GM12875 (cell line): Measurements from ENCODE around the gene PSMF1.

Experiments used
- H3K4me3 ChIP-seq: one replicate; pipeline ENCODE4 v1.5.1; 2011; ENCODE audit warnings: low read depth, low read length, control low read depth
- TF ChIP-seq, protein P1 (sequence below): IDR thresholded peaks from 2 replicates; pipeline ENCODE4 v1.5.1; 2011; ENCODE audit warnings: low read depth, mild to moderate bottlenecking, control low read depth, inconsistent platforms, low read length, moderate library complexity, borderline replicate concordance; ENCODE audit not compliant: insufficient read depth

Gene PSMF1

DNA sequence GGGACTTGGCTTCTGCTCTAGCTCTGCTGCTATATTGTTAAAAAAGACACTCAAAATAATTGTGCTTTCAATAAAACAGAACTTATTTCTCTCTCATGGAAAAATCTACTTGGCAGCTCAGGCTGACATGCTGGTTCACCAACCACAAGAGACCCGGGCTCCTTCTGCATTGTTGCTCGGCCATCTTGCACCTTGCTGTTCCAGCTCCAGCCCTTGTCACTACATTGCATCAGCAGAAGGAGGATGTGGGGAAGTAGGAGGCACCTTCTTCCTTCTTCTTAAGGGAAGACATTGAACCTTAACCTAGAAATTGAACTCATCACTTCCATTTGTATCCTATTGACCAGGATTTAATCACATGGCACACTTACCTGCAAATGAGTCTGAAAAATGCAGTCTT is 78.2 kb downstream of the PSMF1 start:
- TF ChIP-seq, protein P1, sequence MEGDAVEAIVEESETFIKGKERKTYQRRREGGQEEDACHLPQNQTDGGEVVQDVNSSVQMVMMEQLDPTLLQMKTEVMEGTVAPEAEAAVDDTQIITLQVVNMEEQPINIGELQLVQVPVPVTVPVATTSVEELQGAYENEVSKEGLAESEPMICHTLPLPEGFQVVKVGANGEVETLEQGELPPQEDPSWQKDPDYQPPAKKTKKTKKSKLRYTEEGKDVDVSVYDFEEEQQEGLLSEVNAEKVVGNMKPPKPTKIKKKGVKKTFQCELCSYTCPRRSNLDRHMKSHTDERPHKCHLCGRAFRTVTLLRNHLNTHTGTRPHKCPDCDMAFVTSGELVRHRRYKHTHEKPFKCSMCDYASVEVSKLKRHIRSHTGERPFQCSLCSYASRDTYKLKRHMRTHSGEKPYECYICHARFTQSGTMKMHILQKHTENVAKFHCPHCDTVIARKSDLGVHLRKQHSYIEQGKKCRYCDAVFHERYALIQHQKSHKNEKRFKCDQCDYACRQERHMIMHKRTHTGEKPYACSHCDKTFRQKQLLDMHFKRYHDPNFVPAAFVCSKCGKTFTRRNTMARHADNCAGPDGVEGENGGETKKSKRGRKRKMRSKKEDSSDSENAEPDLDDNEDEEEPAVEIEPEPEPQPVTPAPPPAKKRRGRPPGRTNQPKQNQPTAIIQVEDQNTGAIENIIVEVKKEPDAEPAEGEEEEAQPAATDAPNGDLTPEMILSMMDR: no peak
- no peak overlapping the region for H3K4me3 ChIP-seq

DNA sequence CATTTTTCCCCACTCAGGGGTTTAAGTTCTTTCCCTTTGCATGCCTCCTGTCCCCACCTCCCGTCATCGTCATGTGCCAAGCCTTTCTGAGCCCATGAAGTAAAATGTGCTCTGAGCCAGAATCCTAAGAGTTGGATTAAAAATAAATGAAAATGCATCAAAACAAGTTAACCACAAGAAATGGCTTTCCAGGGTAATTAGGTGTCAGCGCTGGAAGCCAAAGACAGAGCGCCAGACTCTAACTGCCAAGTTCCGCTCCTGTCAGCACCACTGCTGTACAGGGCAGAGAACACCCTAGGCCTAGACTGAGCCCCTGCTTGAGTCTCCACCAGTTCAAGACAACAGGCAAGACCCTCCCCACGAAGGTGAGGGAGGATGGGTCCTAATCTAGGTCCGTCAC is 79.4 kb downstream of the PSMF1 start:
- TF ChIP-seq, protein P1: no peak
- H3K4me3 ChIP-seq: no peak overlapping the region

DNA sequence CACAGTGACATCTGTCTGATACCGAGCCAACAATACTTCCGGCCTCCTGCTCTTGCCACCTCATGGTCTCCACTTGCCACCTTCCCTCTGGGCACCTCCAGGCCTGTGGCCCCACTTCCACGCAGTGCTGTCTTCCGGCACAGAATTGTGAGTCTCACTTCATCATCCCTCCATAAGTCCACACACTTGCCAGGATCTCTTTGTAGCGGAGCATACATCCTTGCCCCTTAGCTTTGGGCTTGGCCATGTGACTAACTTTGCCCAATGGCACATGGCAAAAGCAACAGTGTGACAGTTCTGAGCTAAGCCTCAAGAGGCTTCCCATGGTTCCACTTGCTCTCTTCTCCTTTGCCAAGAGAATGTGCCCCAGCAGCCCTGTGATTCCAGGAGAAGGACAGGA is 80.3 kb downstream of the PSMF1 start:
- TF ChIP-seq, protein P1: no peak

DNA sequence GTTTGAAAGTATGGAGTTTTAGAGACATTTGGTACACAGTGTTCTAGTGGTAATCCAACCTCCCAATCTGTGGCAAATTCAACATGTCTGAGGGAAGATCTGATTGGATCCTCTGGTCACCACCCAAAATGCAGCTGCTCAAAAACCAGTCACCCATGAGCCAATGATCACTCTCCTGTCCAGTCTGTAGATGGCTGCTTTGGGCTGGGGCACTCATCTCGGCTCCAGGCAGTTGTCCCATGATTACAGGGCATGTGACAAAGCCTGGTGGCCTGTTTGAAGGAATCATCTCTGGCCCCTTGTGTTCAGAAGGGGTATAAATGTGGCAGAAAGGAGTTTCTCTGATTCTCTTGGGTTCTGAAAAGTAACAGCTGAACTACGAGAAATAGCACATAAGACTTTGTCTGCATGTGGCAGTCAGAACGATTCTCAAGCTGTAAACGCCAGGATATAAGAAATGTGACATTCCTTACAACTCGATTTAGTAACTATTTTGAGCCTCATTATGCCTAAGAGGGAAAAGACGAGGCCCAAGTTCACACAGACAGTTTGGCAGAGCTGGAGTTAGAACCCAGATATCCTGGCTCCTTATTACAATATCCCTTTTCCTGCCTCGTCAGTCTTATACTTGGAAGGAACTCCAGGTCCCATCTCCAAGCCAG is 80.9 kb downstream of the PSMF1 start:
- TF ChIP-seq, protein P1: no peak

More for the DNA sequence above, 80.3 kb downstream of the PSMF1 start:
- no peak overlapping the region for H3K4me3 ChIP-seq

DNA sequence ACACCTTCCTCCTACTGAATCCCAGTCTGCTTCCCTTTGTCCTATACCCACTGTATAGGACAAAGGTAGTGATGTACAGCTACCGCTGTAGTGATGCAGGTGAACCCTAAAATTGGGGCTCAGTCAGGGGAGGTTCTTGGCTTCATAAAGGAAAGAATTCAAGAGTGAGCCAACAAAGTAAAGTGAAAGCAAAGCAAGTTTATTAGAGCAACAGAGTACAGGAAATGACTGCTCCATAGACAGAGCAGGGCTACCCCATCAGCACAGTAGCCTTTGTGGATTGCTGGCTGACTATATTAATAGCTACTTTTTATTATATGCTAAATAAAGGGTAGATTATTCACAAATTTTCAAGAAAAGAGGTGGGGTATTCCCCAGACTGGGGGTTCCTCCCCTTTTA is 81.6 kb downstream of the PSMF1 start:
- H3K4me3 ChIP-seq: no peak overlapping the region
- TF ChIP-seq, protein P1: no peak

More for the DNA sequence above, 80.9 kb downstream of the PSMF1 start:
- no peak overlapping the region for H3K4me3 ChIP-seq

DNA sequence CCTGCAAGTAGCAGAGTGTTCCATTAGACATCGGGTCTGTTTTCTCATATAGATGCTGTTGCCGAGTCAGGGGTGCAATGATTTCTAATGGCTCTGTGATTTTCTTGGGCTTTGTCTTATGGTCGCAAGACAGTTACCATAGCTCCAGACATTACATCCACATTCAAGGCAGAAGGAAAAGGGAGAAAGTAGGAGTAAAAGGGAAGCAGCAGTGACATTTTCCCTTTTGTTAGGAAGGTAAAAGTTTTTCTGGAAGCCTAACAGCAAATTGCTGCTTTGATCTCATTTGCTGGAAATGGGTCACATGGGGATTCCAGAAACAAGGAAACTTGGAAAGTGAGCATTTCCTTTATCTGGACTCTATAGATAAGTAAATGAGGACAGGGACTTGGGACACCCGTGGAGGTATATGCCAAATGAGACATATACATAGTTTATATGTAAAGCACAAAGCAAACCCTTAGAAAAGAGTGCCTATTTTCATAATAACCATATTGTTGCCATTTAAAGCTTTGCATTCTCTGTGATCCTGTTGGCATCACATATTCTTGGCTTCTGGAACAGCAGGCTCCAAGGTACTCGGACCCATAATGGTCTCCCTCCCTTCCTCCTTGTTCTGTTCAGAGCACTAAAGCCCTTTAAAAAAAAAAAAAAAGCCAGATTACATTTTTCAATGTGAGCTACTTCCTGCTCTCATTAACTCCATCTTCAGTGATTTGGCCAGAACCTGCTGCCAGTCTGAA is 84.5 kb downstream of the PSMF1 start, which contains the start of gene C20orf202:
C20orf202 (plus strand) TSS at position 693 of the 743 bp plus-strand sequence. CDS start 132 bp downstream, outside the sequence.
- TF ChIP-seq, protein P1: no peak
- H3K4me3 ChIP-seq: no peak within 1 kb of the TSS
